SJSA1 (cell line): ENCODE data around the gene SPATS2L. TPM values are rescaled to one million over a fixed set of nuclear protein-coding genes. Genes with fewer than 3 reads are reported as not detected.
A peak's percentile ranks its signal among the peaks of the same experiment; 100 is the strongest.
"Not testable (repeated sequence)": the region's sequence is repeated elsewhere in the genome, so short reads cannot be mapped to it uniquely, and the experiment has no call there.

Source experiments
- DNase-seq, 2 experiments: peaks; one replicate each; pipeline ENCODE4 v3.0.0-alpha.2; 2015 to 2020; ENCODE audit warnings: low spot score in 2 of 2, low read depth in 1 of 2
- H3K27ac ChIP-seq: fragments of 250-450 bp; sonication (Bioruptor Pico); 2 replicates; pipeline ENCODE4 v1.5.1; 2020; ENCODE audit warnings: mild to moderate bottlenecking, moderate library complexity
- H3K27me3 ChIP-seq: fragments of 250-450 bp; sonication (Bioruptor Pico); replicated peaks from 2 replicates; pipeline ENCODE4 v1.5.1; 2020; ENCODE audit warnings: mild to moderate bottlenecking, moderate library complexity
- H3K36me3 ChIP-seq: fragments of 250-450 bp; sonication (Bioruptor Pico); 2 replicates; pipeline ENCODE4 v1.5.1; 2020; ENCODE audit warnings: mild to moderate bottlenecking
- H3K4me1 ChIP-seq: fragments of 250-450 bp; sonication (Bioruptor Pico); replicated peaks from 2 replicates; pipeline ENCODE4 v1.6.1; 2021; ENCODE audit warnings: mild to moderate bottlenecking
- H3K4me3 ChIP-seq: fragments of 250-450 bp; sonication (Bioruptor Pico); 2 replicates; pipeline ENCODE4 v1.5.1; 2020; ENCODE audit warnings: mild to moderate bottlenecking
- H3K9me3 ChIP-seq: fragments of 250-450 bp; sonication (Bioruptor Pico); replicated peaks from 2 replicates; pipeline ENCODE4 v1.5.1; 2020; ENCODE audit warnings: mild to moderate bottlenecking
- total RNA-seq: library from RNA; depleted of rRNA; stranded (reverse); fragments of >200 nt; shearing (Covaris generic); gene quantifications from 2 replicates; pipeline ENCODE4 v1.2.3, GENCODE V29; 2014

The SPATS2L gene
- total RNA-seq, 1 experiment from 2014 or later, result 149 TPM

GRCh38 chr2:200338692-200339091 is 32.2 kb downstream of the SPATS2L start:
- Histone ChIP-seq H3K27me3 (no peaks in the 10 kb centered on the region), H3K9me3 (no peaks in the 10 kb centered on the region), H3K4me1 (peaks cover 21% of the 10 kb centered on the region), H3K4me3 (no peak overlapping the region), H3K36me3 (peaks cover 15% of the 10 kb centered on the region), H3K27ac (peak overlapping the region; percentile 23; the same call in 1 of the 2 replicates)
- DNase-seq, result no peak

GRCh38 chr2:200340508-200341224 is 34.2 kb downstream of the SPATS2L start:
- Histone ChIP-seq H3K4me1 (peaks cover 21% of the 10 kb centered on the region), H3K27me3 (no peaks in the 10 kb centered on the region), H3K36me3 (peaks cover 12% of the 10 kb centered on the region), H3K27ac (no peak overlapping the region), H3K4me3 (no peak overlapping the region), H3K9me3 (no peaks in the 10 kb centered on the region)
- DNase-seq, result no peak

- Histone ChIP-seq H3K27ac (no peak overlapping the region), H3K9me3 (no peaks in the 10 kb centered on the region), H3K27me3 (no peaks in the 10 kb centered on the region), H3K4me1 (peaks cover 28% of the 10 kb centered on the region), H3K4me3 (no peak overlapping the region), H3K36me3 (peaks cover 12% of the 10 kb centered on the region)
- no peak for DNase-seq
Observed at GRCh38 chr2:200341376-200341775, 34.9 kb downstream of the SPATS2L start.

GRCh38 chr2:200342235-200342634 is 35.7 kb downstream of the SPATS2L start:
- Histone ChIP-seq H3K4me3 (no peak overlapping the region), H3K27ac (no peak overlapping the region), H3K4me1 (peaks cover 28% of the 10 kb centered on the region), H3K27me3 (no peaks in the 10 kb centered on the region), H3K36me3 (peaks cover 12% of the 10 kb centered on the region), H3K9me3 (no peaks in the 10 kb centered on the region)
- no peak for DNase-seq

- no peak for DNase-seq
- Histone ChIP-seq H3K27me3 (no peaks in the 10 kb centered on the region), H3K27ac (no peak overlapping the region), H3K36me3 (peaks cover 12% of the 10 kb centered on the region), H3K9me3 (no peaks in the 10 kb centered on the region), H3K4me3 (no peak overlapping the region), H3K4me1 (peaks cover 28% of the 10 kb centered on the region)
Observed at GRCh38 chr2:200342654-200343053, 36.2 kb downstream of the SPATS2L start.

GRCh38 chr2:200344202-200344601 is 37.7 kb downstream of the SPATS2L start:
- H3K9me3 ChIP-seq, DNase-seq: not testable (repeated sequence)

GRCh38 chr2:200345975-200346374 is 39.5 kb downstream of the SPATS2L start:
- no peak for DNase-seq
- Histone ChIP-seq H3K27me3 (no peaks in the 10 kb centered on the region), H3K4me3 (no peak overlapping the region)

More at GRCh38 chr2:200344202-200344601, 37.7 kb downstream of the SPATS2L start:
- H3K36me3 ChIP-seq, H3K27me3 ChIP-seq, H3K4me3 ChIP-seq, H3K27ac ChIP-seq: not testable (repeated sequence)
- H3K4me1 ChIP-seq, result peaks cover 19% of the 10 kb centered on the region

GRCh38 chr2:200347301-200347700 is 40.8 kb downstream of the SPATS2L start:
- DNase-seq, result no peak
- Histone ChIP-seq H3K4me1 (peaks cover 29% of the 10 kb centered on the region), H3K9me3 (no peaks in the 10 kb centered on the region), H3K36me3 (peaks cover 3% of the 10 kb centered on the region; the same call in 1 of the 2 replicates), H3K27me3 (no peaks in the 10 kb centered on the region), H3K4me3 (no peak overlapping the region), H3K27ac (no peak overlapping the region)

More at GRCh38 chr2:200345975-200346374, 39.5 kb downstream of the SPATS2L start:
- no peak overlapping the region for H3K27ac ChIP-seq
- peaks cover 18% of the 10 kb centered on the region for H3K4me1 ChIP-seq
- no peaks in the 10 kb centered on the region for H3K9me3 ChIP-seq
- peaks cover 6% of the 10 kb centered on the region for H3K36me3 ChIP-seq

GRCh38 chr2:200348897-200349563 is 42.5 kb downstream of the SPATS2L start:
- Histone ChIP-seq H3K36me3 (peaks cover 7% of the 10 kb centered on the region), H3K9me3 (no peaks in the 10 kb centered on the region), H3K4me3 (no peak overlapping the region), H3K27ac (no peak overlapping the region), H3K4me1 (peaks cover 46% of the 10 kb centered on the region), H3K27me3 (no peaks in the 10 kb centered on the region)
- no peak for DNase-seq

- no peaks in the 10 kb centered on the region for H3K27me3 ChIP-seq
- no peak overlapping the region for H3K27ac ChIP-seq
- H3K9me3 ChIP-seq, result no peaks in the 10 kb centered on the region
- H3K36me3 ChIP-seq, result peaks cover 8% of the 10 kb centered on the region
- DNase-seq, result no peak
- H3K4me3 ChIP-seq, result no peak overlapping the region
- peaks cover 48% of the 10 kb centered on the region for H3K4me1 ChIP-seq
Observed at GRCh38 chr2:200349868-200350267, 43.4 kb downstream of the SPATS2L start.

- no peaks in the 10 kb centered on the region for H3K9me3 ChIP-seq
- H3K27me3 ChIP-seq, result no peaks in the 10 kb centered on the region
- H3K36me3 ChIP-seq, result peaks cover 8% of the 10 kb centered on the region
- H3K4me3 ChIP-seq, result no peak overlapping the region
- peak in 1 of 2 experiments; percentile 49 for DNase-seq
- no peak overlapping the region for H3K27ac ChIP-seq
- H3K4me1 ChIP-seq, result peaks cover 46% of the 10 kb centered on the region
Observed at GRCh38 chr2:200350850-200351285, 44.4 kb downstream of the SPATS2L start.

- no peak for DNase-seq
- no peaks in the 10 kb centered on the region for H3K27me3 ChIP-seq
- peaks cover 51% of the 10 kb centered on the region for H3K4me1 ChIP-seq
- peaks cover 8% of the 10 kb centered on the region for H3K36me3 ChIP-seq
- no peaks in the 10 kb centered on the region for H3K9me3 ChIP-seq
- H3K27ac ChIP-seq, result no peak overlapping the region; the same call in 1 of the 2 replicates
- H3K4me3 ChIP-seq, result no peak overlapping the region
Observed at GRCh38 chr2:200351815-200352214, 45.3 kb downstream of the SPATS2L start.

- Histone ChIP-seq H3K27ac (peak overlapping the region; percentile 27; the same call in 1 of the 2 replicates), H3K4me3 (no peak overlapping the region), H3K27me3 (no peaks in the 10 kb centered on the region), H3K4me1 (peaks cover 59% of the 10 kb centered on the region), H3K9me3 (no peaks in the 10 kb centered on the region), H3K36me3 (peaks cover 8% of the 10 kb centered on the region)
- peak; percentile 49 to 63 for DNase-seq
Observed at GRCh38 chr2:200352636-200353035, 46.1 kb downstream of the SPATS2L start.

GRCh38 chr2:200353120-200353519 is 46.6 kb downstream of the SPATS2L start:
- Histone ChIP-seq H3K36me3 (peaks cover 8% of the 10 kb centered on the region), H3K9me3 (no peaks in the 10 kb centered on the region), H3K27ac (peak overlapping the region; percentile 27; the same call in 1 of the 2 replicates), H3K4me3 (no peak overlapping the region), H3K27me3 (no peaks in the 10 kb centered on the region), H3K4me1 (peaks cover 64% of the 10 kb centered on the region)
- no peak for DNase-seq
